Measurements from ENCODE around the gene KCNAB1.
A peak's percentile ranks its signal among the peaks of the same experiment; 100 is the strongest.
"Not testable (repeated sequence)": the region's sequence is repeated elsewhere in the genome, so short reads cannot be mapped to it uniquely, and the experiment has no call there.

The KCNAB1 gene

GRCh38 chr3:156539051-156539450, 418.7 kb downstream of the KCNAB1 start:
- no peak for DNase-seq (ENCODE audit: low read depth)

DNA sequence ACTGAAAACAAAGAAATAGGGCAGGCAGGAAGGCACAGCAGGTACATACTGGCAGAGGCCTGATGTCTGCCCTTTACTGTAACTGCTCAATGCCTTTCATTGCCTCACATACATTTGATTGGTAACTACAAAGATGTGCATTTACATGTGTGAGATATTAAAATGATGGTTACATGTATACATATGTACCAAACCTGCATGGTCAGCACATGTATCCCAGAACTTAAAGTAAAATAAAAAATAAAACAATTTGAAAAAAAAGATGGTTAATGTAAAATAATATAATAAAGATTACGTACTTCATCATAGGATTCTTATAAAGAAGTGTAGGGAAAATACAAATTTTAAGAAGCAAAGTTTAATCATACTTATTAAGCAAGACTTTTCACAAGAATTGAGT, 419.4 kb downstream of the KCNAB1 start:
- DNase-seq (ENCODE audit: low read depth): no peak

DNA sequence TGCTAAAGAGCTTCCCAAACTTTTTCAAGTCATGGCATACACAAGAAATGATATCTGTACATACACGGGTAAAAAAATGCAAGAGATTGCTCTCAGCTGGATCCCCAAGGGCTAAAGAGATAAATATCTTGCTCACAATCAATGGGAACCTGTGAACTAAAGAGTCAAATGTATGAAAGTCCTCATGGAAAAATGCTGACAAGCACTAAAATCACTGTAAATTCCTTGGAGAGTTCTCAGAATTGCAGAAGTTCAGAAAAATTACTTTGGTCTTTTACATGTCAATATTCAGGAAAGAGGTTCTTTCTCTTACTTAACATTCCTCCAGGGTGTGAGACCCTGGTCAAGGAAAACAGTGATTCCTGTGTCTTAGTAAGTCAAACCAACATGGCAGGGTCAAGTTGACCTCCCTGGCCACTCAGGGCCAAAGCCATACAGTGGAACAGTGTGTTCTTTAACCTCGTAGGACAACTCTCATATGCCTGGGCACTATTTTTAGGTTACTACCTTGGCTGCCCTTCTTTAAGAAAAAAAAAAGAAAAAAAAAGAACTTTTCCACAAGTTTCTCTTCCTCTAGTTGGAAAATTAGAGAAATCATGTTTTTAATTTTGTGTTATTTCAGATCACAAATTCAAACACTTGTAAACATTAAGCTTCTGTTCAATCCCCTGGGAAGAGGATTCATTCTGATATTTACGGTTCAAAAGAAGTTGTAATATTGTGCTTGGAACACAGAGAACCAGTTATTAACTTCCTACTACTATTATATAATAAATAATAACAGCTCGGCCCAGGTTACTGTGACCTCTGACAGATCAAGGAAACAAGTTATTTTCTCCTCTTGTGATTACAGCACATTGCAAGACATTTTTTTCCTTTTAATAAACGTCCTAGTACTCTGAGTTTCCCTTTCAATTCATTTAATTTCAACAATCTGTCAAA, 422.0 kb downstream of the KCNAB1 start:
- DNase-seq (ENCODE audit: low read depth): no peak

DNA sequence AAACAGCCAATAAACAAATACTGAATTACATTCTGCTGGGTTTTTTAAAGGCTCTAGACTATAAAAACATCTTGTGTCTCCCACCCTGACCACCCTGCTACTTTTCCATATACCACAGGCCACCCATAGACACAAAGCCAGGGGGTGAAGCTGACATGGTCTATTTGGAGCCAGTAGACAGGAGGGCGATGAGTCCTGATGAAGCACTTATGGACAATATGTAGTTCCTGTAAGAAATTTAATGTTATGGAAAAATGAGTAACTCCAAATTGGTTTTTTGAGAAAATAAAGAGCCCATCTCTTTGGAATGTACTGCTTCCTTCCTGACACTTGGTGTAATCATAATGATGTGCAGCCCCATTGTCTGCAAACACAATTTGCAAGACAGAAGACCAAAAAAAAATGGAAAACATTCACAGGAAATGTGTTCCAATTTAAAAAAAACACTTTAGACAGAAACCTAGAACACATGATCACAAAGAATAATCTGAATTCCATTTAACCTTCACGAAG, 422.7 kb downstream of the KCNAB1 start:
- no peak for DNase-seq (ENCODE audit: low read depth)

- DNase-seq (ENCODE audit: low read depth): no peak
Observed at GRCh38 chr3:156547637-156548036, 427.3 kb downstream of the KCNAB1 start.

DNA sequence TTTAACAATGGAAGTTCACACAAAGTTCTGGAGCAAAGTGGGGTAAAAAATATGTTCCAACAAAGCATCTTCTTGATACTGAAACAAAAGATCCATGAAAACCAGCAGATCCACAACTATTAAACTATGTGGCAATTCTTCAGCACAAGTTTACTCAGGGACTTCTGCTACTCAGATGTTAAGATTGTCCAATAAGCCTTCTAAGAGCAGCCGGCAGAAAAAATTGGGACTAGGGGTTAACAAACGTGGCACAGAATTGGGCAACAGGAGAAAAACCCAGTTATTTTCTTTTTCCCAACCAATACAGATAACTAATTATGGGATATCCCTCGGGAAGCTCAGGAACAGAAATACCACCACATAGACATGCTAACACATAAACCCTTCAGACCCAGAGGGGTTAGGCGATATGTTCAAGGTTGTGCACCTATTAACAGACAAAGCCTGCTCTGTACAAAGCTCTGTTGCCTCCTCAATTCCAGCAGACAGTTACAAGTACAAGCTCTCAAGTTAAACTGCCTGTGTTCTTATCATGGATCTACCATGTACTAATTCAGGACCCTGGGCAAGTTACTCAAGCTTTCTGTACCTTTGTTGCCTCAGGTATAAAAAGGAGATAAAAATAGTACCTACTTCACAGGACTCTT, 427.8 kb downstream of the KCNAB1 start:
- DNase-seq (ENCODE audit: low read depth): no peak

DNA sequence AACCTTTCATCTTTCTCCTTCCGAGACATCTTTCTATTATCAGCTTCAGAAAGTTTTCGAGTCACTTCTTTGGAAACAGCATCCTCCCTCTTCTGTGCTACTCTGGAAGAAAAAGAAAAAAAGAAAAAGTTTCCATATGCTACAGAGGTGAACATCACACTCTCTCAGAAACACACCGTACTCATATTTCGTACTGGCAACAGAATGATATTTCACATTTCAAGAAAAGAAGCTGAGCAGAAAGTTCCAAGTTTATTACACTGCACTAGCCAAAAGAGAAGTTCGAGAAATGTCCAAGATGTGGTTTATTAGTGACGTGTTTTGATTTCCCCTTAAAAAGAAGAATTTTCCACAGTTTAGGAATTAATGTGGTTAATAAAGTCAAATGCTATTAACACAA, 428.5 kb downstream of the KCNAB1 start:
- DNase-seq (ENCODE audit: low read depth): no peak

- no peak for DNase-seq (ENCODE audit: low read depth)
Observed at GRCh38 chr3:156551261-156551660, 430.9 kb downstream of the KCNAB1 start.

DNA sequence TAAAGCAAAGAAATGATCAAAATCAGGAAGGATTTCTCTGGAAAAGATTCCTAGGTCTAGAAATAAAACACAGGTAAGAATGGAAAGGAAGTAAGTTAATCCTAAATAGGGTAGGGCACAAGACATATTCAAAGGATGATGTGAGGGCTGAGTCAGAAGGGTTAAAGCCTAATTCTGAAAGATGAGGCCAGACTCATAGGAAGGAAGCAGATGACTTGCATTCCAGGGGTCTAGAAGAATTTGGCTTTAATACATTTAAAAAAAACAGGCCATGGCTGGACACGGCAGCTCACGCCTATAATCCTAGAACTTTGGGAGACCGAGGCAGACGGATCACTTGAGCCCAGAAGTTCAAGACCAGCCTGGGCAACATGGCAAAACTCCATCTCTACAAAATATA, 431.4 kb downstream of the KCNAB1 start:
- DNase-seq (ENCODE audit: low read depth): no peak

DNA sequence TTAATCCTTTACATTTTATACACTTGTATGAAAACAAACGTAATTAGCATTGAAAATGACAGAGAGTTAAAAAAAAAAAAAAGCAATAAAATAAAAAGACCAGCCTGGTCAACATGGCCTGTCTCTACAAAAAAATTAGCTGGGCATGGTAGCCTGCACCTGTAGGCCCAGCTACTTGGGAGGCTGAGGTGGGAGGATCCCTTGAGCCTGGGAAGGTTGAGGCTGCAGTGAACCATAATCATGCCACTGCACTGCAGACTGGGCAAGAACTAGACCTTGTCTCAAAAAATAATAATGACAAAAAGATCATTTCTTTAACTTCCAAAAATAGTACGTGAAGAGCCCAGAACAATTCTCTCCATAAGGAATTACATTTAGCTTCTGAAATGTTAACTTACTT, 432.6 kb downstream of the KCNAB1 start:
- no peak for DNase-seq (ENCODE audit: low read depth)

- DNase-seq (ENCODE audit: low read depth): no peak
Observed at GRCh38 chr3:156553705-156554356, 433.5 kb downstream of the KCNAB1 start.

GRCh38 chr3:156554515-156554841, 434.1 kb downstream of the KCNAB1 start:
- DNase-seq (ENCODE audit: low read depth): no peak

GRCh38 chr3:156554842-156555687, 434.7 kb downstream of the KCNAB1 start, which contains the start of gene SSR3:
Gene SSR3, minus strand, starts transcription at chr3:156555117. Its CDS starts 28 bp downstream, at chr3:156555089.
- peak; percentile 99 for DNase-seq (ENCODE audit: low read depth)

DNA sequence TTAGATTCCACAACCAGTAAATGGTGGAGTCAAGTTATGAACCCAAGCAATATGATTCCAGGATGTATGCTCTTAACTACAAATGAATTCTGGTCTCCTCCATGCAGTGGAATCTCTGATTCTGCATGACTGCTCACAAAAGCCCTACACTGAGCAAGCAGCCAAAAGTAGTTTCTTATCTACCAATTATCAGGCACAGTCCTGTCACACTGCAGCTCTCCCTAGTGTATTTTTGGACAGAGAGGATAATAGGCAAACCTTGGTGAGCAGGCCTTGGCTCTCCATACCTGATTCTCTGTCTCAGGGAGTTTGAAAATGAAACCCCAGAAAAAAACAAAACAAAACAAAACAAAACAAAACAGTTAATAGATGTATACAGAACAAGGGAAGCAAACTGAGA, 438.0 kb downstream of the KCNAB1 start:
- DNase-seq (ENCODE audit: low read depth): no peak

GRCh38 chr3:156559321-156559720, 438.9 kb downstream of the KCNAB1 start:
- DNase-seq (ENCODE audit: low read depth): no peak

GRCh38 chr3:156561533-156561932, 441.2 kb downstream of the KCNAB1 start:
- no peak for DNase-seq (ENCODE audit: low read depth)

GRCh38 chr3:156562486-156562885, 442.1 kb downstream of the KCNAB1 start:
- DNase-seq (ENCODE audit: low read depth): not testable (repeated sequence)

GRCh38 chr3:156563900-156564682, 443.7 kb downstream of the KCNAB1 start:
- no peak for DNase-seq (ENCODE audit: low read depth)

- not testable (repeated sequence) for DNase-seq (ENCODE audit: low read depth)
Observed at GRCh38 chr3:156569016-156569415, 448.6 kb downstream of the KCNAB1 start.

DNA sequence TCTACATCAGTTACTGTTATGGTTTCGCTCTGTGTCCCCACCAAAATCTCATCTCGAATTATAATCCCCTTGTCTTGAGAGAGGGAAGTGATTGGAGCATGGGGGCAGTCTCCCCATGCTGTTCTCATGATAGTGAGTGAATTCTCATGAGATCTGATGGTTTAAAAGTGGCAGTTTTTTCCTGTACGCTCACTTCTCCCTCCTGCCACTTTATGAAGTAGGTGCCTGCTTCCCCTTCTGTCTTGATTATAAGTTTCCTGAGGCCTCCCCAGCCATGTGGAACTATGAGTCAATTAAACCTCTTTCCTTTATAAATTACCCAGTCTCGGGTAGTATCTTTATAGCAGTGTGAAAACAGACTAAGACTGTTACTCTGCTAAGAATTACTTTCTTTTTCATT, 449.5 kb downstream of the KCNAB1 start:
- not testable (repeated sequence) for DNase-seq (ENCODE audit: low read depth)

- no peak for DNase-seq (ENCODE audit: low read depth)
Observed at GRCh38 chr3:156575641-156576040, 455.3 kb downstream of the KCNAB1 start.

All from activated T-cell treated with anti-CD3 and anti-CD28 coated beads for 48 hours (primary cell).